NK-92 (cell line): ENCODE measurements around the gene NSMCE1.

Experiments
- DNase-seq: peaks from one replicate; lab custom pipeline; 2025; ENCODE audit not compliant: unreplicated experiment; lab: John Stamatoyannopoulos, UW

NSMCE1 gene

DNA sequence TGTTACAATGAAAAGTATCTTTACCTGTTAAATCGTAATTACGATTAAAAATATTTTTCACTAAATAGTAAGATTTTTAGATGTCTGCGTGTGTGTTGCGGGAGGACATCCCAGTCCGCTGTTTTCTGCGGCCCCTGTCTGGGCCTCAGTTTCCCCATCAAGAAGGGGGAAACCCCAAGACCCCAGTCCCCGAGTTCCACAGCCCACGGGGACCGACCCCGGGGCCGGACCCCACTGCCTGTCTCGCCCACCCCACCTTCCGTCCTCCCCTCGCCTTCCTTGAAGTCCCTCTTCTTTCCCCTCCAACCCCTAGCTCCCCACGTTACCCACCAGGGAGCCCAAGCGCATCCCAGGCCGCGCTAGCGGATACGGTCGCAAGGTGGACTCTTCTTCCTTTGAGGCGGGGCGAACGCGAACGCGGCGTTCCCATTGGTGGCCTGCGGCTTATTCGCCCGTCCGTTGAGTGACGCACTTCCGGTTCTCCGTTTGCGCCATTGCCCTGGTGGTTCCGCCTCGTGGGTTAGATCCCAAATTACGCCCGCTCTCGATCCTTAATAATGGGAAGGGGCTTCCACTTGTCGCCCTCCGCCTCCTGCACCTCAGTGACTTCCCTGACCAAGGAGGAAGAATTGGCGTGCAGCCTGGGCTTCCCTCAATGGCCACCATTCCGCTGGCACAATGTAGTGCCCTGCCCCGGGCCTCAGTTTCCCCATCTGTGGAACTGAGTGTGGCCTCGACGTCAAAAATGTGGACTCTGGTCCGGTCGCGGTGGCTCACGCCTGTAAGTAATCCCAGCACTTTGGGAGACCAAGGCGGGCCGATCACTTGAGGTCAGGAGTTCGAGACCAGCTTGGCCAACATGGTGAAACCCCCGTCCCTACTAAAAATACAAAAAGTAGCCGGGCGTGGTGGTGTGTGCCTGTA is at the start of gene NSMCE1:
Gene NSMCE1, minus strand, starts transcription at position 397 of the 924 bp plus-strand sequence. CDS start 11,202 bp downstream, outside the sequence.
- DNase-seq, result peak; percentile 76

- no peak for DNase-seq
Measured at GRCh38 chr16:27317738-27318391, 49.3 kb upstream of the NSMCE1 start.

DNA sequence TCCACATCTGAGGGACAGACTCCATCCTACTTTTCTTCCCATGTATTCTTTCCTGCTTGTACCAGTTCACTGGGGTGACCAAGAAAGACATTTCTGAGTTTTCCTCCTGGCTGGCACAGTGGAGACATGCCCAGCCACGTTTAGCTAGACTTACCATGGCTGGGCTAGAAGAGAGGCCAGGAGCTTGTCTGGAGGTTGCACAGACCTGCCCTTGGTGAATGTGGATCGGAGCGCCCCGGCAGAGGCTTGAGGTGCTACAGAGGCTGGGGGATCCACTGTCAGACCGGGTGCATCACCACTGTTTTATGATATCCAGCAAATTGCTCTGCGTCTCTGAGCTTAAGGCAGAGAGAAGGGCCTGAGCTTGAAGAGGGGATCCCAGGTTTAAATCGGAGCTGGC is 48.7 kb upstream of the NSMCE1 start:
- no peak for DNase-seq

DNA sequence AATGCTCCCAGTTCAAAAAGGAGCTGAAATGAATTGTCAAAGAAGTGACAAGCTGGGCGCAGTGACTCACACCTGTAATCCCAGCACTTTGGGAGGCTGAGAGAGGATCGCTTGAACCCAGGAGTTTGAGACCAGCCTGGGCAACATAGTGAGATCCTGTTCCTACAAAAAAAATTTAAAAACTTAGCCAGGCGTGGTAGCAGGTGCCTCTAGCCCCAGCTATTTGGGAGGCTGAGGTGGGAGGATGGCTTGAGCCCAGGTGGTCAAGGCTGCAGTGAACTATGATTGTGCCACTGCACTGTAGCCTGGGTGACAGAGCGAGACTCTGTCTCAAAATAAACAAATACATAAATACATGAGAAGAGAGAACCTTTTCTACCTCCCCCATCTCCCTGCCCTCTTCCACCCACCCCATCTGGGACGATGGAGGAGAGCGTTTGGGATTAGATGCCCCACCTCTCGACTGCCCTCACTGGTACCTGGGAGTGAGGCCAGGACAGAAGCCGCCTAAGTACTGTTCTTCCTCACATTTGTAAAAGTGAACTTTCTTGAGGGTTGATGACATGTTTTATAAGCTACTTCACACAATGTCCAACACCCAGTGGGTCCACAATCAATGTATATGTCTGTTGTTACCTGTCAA is 47.6 kb upstream of the NSMCE1 start:
- no peak for DNase-seq

DNA sequence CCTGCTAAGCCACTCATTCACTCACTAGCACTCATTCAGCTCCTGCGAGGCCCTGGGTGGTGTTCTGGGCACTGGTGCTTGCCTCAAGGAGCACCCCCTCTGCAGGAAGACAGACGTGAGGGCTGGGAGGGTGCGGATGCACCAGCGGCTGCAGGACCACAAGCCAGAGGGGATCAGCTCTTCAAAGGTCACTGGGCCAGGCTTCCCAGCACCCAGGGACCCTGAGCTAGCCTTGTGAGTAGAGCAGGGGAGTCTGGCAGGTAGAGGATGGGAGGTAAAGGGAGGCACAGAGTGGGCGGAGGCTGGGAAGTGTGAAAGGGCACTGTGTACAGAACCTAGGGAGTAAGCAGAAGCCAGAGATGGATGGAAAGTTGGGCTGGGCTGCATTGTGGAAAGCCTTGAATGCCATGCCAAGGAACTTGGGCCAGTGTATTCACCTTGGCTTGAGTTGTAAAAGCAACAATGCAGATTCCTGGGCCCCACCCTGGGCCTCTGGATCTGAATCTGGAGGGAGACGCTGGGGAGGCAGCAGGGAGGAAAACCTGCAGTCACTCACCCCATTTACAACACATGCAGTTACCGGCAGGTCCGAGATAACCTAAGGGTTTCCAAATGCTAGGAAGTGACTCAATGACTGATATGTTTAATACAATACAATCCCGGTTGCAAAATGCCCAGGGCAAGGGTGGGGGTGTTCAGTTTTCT is 46.9 kb upstream of the NSMCE1 start:
- no peak for DNase-seq

DNA sequence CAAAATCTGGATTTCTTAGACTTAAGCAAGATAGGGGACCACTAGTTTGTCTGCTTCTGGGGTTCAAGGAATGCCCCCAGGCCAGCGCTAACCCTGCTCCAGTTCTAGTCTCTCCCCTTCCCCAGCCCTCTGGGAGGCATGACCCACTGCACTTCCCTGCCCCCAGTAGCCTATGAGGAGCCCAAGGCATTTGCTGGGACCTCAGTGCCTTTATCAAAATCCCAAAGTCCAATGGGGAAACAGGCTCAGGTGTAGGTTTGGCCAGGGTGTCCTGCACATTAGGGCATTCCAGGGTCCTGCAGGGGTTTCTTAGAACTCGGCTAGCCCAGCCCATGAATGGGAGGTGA is 46.4 kb upstream of the NSMCE1 start:
- no peak for DNase-seq

GRCh38 chr16:27314161-27314723 is 45.7 kb upstream of the NSMCE1 start:
- DNase-seq, result no peak

GRCh38 chr16:27313422-27314160 is 45.0 kb upstream of the NSMCE1 start, which contains the start of gene IL4R:
IL4R (plus strand) TSS chr16:27313974; CDS start chr16:27340204, 26,230 bp downstream.
- no peak for DNase-seq

- no peak for DNase-seq
Measured at GRCh38 chr16:27312580-27313421, 44.2 kb upstream of the NSMCE1 start.

GRCh38 chr16:27311897-27312303 is 43.3 kb upstream of the NSMCE1 start:
- no peak for DNase-seq

GRCh38 chr16:27311448-27311830 is 42.9 kb upstream of the NSMCE1 start:
- DNase-seq, result no peak

DNA sequence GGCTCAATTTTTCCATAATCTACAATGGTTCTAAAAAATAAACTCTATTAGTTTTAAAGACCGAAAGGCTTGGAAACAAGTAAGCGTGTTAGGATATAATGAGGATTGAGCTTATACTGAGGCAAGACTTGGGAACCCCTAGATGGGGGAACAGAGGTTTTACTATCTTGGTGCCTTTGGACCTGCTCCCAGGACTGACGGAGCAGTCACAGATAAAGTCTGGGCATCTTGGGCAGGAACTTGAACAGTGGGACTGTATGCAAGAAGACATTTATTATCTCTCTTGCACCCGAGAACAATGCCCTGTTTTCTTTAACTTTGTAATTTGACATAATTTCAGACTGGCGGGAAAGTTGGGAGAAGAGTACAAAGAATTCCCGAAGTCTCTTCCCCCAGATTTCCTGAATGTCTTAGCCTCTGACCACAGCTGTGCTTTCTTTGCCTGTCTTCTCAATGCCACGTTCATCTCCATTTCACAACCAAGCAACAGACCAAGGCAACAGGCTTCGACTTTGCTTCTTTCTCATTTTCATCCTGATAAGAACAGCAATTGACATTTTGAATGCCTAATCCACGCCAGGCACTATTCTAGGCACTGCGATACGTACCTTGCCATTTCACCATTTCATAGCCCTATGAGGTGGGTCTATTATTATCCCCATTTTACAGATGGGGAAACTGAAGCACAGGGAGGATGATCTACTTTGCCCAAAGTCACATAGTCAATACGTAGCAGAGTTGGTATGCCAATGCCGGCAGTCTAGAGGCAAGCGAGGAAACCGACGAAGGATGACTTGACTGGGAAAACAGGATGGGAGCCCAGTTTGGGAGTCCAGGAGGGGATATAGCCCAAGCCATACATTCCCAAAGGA is 42.2 kb upstream of the NSMCE1 start:
- DNase-seq, result no peak

DNA sequence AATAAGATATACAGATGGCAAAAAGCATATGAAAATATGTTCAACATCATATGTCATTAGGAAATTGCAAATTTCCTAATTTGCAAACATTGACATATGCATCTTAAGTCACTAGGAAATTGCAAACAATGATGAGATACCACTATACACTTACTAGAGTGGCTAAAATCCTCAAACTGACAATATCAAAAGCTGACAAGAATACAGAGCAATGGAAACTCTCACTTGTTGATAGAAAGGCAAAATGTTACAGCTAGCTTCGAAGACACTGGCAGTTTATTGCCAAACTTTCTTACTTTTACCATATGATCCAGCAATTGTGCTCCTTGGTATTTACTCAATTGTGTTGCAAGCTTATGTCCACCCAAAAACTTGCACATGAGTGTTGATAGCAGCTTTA is 40.2 kb upstream of the NSMCE1 start:
- DNase-seq, result no peak

DNA sequence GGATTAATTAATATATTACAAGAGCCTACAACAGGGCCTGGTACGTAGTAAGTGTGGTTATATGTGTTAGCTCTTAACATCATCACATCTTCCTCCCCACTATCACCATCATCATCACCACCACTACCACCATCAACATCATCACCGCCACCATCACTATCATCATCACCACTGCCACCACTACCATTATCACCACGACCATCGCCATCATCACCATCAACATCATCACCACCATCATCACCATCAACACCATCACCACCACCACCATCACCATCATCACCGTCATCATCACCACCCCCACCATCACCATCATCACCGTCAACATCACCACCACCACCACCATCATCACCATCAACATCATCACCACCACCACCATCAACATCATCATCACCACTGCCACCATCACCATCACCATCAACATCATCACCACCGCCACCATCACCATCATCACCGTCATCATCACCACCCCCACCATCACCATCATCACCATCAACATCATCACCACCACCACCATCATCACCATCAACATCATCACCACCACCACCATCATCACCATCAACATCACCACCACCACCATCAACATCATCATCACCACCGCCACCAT is 37.4 kb upstream of the NSMCE1 start:
- DNase-seq, result no peak

DNA sequence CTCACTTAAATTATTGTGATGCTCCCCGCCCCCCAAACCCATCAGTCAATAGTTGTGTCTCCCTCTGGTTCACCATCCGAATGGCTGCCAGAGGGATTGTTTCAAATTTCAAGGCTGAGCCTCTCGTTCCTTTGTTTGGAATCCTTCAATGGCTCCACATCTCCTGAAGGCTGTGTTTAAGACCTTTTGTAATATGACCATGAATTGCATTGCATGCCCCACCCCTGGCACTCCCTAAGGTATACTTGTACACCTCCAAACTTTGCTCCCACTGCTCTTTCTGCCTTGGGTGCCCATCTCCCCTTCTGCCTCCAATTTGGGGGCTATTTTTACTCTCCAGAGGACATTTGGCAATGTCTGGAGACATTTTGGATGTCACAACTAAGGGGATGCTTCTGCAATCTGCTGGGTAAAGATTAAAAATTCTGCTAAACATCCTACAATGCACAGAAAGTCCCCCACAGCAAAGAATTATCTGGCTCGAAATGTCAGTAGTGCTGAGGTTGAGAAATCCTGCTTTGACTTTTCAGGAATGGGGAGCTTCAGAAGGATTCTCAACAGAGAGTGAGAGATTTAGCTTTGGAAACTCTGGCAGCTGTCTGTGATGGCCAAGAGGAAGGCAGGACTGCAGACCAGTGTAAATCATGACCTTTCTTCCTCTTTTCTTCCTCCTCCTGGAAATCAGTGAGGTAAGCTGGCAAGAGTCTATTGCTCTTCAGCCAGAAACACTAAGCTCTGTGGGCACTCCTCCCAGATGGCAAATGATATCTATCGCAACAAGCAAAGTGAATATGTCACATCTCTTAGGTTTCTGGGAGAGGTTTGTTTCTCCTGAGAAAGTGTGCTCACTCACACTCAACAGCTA is 36.5 kb upstream of the NSMCE1 start:
- no peak for DNase-seq

DNA sequence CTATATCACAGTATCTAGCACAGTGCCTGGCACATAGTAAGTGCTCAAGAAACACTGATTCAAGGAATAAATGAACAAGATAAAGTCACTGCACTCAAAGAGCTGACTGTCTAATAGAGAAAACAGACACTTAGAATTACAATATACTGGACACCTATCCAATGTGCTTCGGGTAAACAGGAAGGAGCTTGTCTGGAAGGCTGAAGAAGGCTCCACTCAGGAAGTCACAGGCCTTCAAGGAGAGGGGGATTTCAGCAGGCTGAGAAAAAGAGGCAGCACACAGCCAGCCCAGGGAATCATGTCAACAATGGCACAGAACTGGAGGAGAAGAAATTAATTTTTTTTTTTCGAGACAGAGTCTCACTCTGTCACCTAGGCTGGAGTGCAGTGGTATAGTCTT is 35.5 kb upstream of the NSMCE1 start:
- no peak for DNase-seq
